HG03342 (cell line): Measurements from ENCODE around the gene TMC2.

Source experiments
- ATAC-seq: cut with Tn5 transposase; IDR thresholded peaks from one replicate; pipeline ENCODE4 v1.9.1; 2021; ENCODE audit warnings: mild to moderate bottlenecking, moderate library complexity; ENCODE audit not compliant: unreplicated experiment

Gene TMC2

DNA sequence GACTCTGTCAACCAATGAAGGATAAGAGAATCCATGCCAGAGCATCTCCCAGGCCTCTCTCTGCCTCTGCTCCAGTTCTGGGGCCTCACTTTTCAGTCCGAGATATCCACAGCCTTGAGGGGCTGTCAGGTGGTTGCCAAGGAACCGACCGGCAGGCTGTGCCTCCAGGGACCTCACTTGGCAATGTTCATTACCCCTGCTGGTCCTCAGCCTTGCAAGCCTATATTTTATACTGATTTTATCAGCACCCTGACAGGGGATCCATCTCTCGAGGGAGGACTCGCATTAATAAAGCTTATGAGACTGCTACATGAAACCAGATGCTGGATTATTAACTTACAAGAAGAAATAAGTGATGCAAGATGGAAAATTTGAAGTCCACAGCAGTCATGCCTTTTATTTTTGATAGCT, 39.9 kb downstream of the TMC2 start:
- ATAC-seq = no peak

DNA sequence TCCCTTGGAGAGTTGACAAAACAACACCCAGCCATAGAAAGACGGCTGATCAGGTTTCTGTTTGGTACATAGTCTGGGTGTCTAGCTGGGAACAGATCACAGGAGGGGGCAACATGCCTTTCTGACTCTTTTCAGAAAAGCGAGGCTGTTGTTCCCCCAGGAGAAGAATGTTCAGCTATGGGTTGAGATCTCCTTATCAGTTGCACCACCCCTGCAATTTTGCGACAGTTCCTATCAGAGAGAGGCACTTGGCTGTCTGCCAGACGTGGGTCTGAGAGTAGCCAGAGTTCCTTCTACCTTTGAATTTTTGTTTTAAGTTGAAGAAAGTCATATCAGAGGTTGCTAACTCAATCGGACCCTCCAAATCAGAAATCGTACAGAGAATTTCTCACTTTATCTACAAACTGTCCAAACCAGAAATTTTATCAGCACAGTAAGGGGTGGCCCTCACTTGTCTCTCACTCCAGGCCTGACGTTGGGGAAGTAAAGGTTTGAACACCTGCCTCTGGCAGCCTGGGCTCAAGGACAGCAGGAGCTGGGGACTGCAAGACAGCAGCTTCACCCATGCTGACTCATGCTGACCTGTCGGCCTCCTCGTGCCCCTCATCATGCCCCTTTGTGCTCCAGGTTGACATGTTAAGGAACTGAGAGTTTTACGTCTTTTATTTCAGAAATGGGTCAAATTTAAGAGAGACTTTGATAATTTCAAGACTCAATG, 42.3 kb downstream of the TMC2 start:
- no peak for ATAC-seq

- ATAC-seq = no peak
Observed at GRCh38 chr20:2585811-2586210, 49.4 kb downstream of the TMC2 start.

GRCh38 chr20:2593756-2594155, 57.4 kb downstream of the TMC2 start:
- no peak for ATAC-seq

- ATAC-seq = no peak
Observed at GRCh38 chr20:2595076-2595475, 58.7 kb downstream of the TMC2 start.

- no peak for ATAC-seq
Observed at GRCh38 chr20:2596673-2597279, 60.4 kb downstream of the TMC2 start.

- ATAC-seq = no peak
Observed at GRCh38 chr20:2599288-2600006, 63.1 kb downstream of the TMC2 start.

GRCh38 chr20:2602046-2602735, 65.8 kb downstream of the TMC2 start:
- ATAC-seq = no peak

DNA sequence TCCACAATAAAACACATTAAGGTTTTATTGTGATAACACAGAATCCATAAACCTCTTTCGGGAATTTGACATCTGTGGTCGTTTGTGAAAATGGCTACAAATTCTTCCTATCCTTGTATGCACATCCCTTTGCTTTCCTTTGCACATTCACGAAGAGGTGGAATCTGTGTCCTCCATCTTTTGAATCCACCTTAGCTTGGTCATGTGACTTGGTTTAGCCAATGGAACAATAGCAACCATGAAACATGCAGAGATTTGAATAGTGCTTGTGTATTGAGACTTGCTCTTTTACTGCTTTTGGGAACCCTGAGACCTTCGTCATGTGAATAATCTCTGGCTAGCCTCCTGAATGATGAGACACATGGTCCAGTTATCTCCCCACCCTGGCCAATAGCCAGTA, 66.4 kb downstream of the TMC2 start:
- ATAC-seq = no peak

- no peak for ATAC-seq
Observed at GRCh38 chr20:2603816-2604505, 67.6 kb downstream of the TMC2 start.

DNA sequence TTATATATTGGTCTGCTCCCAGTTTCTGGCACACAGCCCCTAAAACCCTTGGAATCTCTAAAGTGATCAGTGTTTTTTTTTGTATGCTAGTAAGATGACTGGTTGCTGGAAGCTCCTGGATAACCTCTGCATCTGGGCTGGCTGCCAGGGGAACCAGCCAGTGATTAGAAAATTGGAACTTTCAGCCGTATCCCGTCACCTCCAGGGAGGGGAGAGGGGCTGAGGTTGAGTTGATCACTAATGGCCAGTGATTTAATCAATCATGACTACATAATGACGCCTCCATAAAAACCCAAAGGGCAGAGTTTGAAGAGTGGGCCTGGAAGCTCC, 68.1 kb downstream of the TMC2 start:
- ATAC-seq = no peak

- ATAC-seq = no peak
Observed at GRCh38 chr20:2606507-2607006, 70.2 kb downstream of the TMC2 start.

GRCh38 chr20:2610326-2610725, 74.0 kb downstream of the TMC2 start:
- no peak for ATAC-seq

- no peak for ATAC-seq
Observed at GRCh38 chr20:2610941-2611720, 74.8 kb downstream of the TMC2 start.

GRCh38 chr20:2612073-2612472, 75.7 kb downstream of the TMC2 start:
- no peak for ATAC-seq

DNA sequence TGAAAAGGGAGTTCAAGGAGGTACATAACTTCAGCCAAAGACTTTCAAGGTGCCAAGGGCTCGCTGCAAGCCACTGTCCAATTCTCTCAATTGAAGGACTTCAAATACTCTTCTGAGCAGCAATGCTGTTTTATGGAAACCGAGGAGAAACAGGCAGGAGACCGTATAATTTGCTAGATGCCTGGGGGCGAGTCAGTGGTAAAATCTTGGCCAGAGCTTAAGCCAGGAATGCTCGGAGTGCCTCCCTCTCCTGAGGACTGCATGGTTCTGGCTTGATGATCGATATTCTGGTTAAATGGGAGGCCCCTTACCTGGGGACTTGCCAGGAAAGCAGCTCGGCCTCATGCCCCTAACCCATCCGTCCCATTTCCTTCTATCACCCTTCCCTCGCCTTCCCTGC, 80.3 kb downstream of the TMC2 start:
- no peak for ATAC-seq

- no peak for ATAC-seq
Observed at GRCh38 chr20:2617099-2617714, 80.8 kb downstream of the TMC2 start.

DNA sequence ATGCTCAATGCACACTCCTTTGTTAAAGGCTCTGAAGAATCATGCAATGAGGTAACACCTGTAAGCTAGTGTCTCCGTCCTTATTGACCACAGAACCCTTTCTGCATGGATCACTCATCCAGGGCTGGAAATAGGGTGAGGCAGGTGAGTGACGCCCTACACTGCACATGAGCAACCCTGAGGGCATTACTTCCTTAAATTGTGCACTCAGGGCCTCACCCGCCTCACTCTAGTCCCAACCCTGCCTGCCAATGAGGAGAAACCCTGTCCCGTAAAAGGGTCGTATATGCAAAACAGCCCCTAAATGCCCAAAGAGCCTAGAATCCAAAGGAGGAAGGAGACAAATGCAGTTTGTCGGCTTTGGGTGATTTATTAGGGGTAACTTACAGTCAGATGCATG, 82.4 kb downstream of the TMC2 start:
- ATAC-seq = no peak

DNA sequence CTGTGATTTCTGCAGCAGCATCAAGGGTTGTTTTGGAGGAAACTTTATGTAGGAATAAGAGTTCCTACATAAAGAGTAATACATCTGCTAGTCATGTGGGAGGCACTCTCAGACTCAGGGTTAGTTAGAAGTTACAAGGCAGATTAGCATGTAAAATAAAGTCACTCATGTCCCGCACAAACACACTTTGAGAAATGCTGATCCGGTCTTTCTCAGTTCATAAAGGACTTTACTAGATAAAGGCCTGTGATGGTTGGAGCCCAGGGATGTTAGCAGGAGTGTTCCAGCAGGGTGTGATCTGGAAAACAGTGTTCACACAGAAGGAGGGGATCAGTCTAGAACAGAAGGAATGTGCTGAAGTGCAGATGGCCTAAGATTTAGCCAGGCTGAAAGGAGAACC, 83.0 kb downstream of the TMC2 start:
- ATAC-seq = no peak
